Heart right ventricle (tissue), 16 donors: ENCODE measurements around the gene MYO1G. TPM values are rescaled to one million over a fixed set of nuclear protein-coding genes. Genes with fewer than 3 reads are reported as not detected.

Source experiments
- ATAC-seq, 8 donors: fragments of 200-7000 bp; cut with Tn5 transposase; one replicate each; pipeline ENCODE4 v1.9.1; 2020; ENCODE audit warnings: mild to moderate bottlenecking in 8 of 8, moderate library complexity in 8 of 8, moderate number of reproducible peaks in 1 of 8
- DNase-seq, 2 donors: peaks; one replicate each; pipeline ENCODE4 v3.0.0-alpha.2; 2020
- H3K27ac ChIP-seq, 10 donors: fragments of 200-600 bp; sonication (generic) in 2 of 10; one replicate each; pipeline versions ENCODE4 v1.5.0 to v1.8.0; 2020 to 2022; ENCODE audit warnings: mild to moderate bottlenecking in 3 of 10
- H3K27me3 ChIP-seq, 7 donors: fragments of 200-600 bp; one replicate each; pipeline ENCODE4 v1.8.0; 2021 to 2022; ENCODE audit warnings: mild to moderate bottlenecking in 2 of 7
- H3K36me3 ChIP-seq, 9 donors: fragments of 200-600 bp; sonication (generic) in 1 of 9; one replicate each; pipeline versions ENCODE4 v1.5.0 to v1.8.0; 2020 to 2022; ENCODE audit warnings: mild to moderate bottlenecking in 2 of 9
- H3K4me1 ChIP-seq, 9 donors: fragments of 200-600 bp; sonication (generic) in 1 of 9; one replicate each; pipeline versions ENCODE4 v1.5.0 to v1.8.0; 2020 to 2022; ENCODE audit warnings: mild to moderate bottlenecking in 4 of 9
- H3K4me3 ChIP-seq, 10 donors: fragments of 200-600 bp; sonication (generic) in 2 of 10; one replicate each; pipeline versions ENCODE4 v1.5.0 to v1.8.0; 2020 to 2022; ENCODE audit warnings: mild to moderate bottlenecking in 7 of 10, moderate library complexity in 2 of 10
- H3K9me3 ChIP-seq, 11 donors: fragments of 200-600 bp in 10 of 11; sonication (generic) in 2 of 11; one replicate each; pipeline versions ENCODE4 v1.5.0 to v1.8.0; 2013 to 2022; ENCODE audit warnings: mild to moderate bottlenecking in 2 of 11, control low read depth in 1 of 11, moderate library complexity in 1 of 11
- CTCF ChIP-seq, 9 donors: fragments of 200-600 bp; sonication (generic) in 2 of 9; IDR thresholded peaks; one replicate each; pipeline versions ENCODE4 v1.5.0 to v1.8.0; 2021 to 2022; ENCODE audit warnings: antibody characterized with exemption in 9 of 9, mild to moderate bottlenecking in 5 of 9, moderate library complexity in 1 of 9
- WGBS, 2 donors: extraction: QIAGEN DNeasy Blood & Tissue Kit; methylation state at CpG; one replicate each; pipeline ENCODE4 v1.1.7; 2013; ENCODE audit warnings: inconsistent platforms in 1 of 2; 5-methylcytosine and 5-hydroxymethylcytosine counted together
- intact Hi-C, 10 donors: fragments of 100-400 bp; cut with DNase I; formaldehyde crosslinking; loops; one replicate each; pipeline versions ENCODE4 v1.11.1 to v1.14.2; 2022
- polyA plus RNA-seq, 2 donors: library from polyadenylated mRNA; stranded (reverse); fragments of 200-250 nt; gene quantifications; one replicate each; pipeline ENCODE4 v1.2.3, GENCODE V29; 2013
- total RNA-seq, 10 donors: library from RNA; stranded (reverse); fragmentation: NEBNext Ultra II Directional in 3 of 10; extraction: Animal tissue kit (Norgen Biotek cat#: 25700) in 3 of 10; gene quantifications; one replicate each; pipeline versions ENCODE4 v1.2.1 to v1.2.4, GENCODE V29; 2021 to 2023
- donor health status: Arrhythmogenic right ventricular cardiomyopathy.
- donor health status: ischemic (EF 13 %, LVEDD 7.1; RV severe dilation, severe dysfunction).
- donor health status: healthy with polysubstance abuse.
- donor health status: DM: no; HTN: yes; CAD: no.
- donor health status: DM: no; HTN: no; CAD: no.
- donor health status: ischemic (EF 25% LVEDD 6.9; RV normal size, moderate dysfunction).
- donor health status: ischemic (EF 25% LVEDD 5.7; RV mildly dilated, moderate dysfunction).
- donor health status: healthy.
- donor health status: DM: yes; HTN: yes; CAD: no.
- donor health status: Ischemic cardiomyopathy.
- donor health status: ischemic (EF 35%, LVEDD 5.7; RV mildly dilated, moderate dysfunction).
- donor health status: nonischemic (EF 11% LVEDD 7.7; RV severe dilation, severe dysfunction).
- donor health status: DM: yes; HTN: yes; CAD: no.
- donor health status: PGD.
- donor health status: ischemic (EF 29% LVEDD 5.4; RV normal size, mild dysfunction).
- donor health status: nonischemic (EF 23%, LVEDD 6.1; RV moderate dilation, normal function).

Gene MYO1G
- total and polyA plus RNA-seq, 12 donors: 0.30 to 11.0 (median 0.70) TPM

- intact Hi-C loops: no loop called here
- TF ChIP-seq CTCF (IDR thresholded peaks at IDR 0.05): no peak
- ATAC-seq: no peak
- no peak for DNase-seq
- H3K36me3 ChIP-seq: peaks cover 0 to 61% (median 0%) of the 10 kb centered on the region in 9 donors
- 97% methylated on average over 16 of the region's 16 CpGs for WGBS, 2 donors
- H3K9me3 ChIP-seq: no peaks in the 10 kb centered on the region
- H3K4me3 ChIP-seq: no peak overlapping the region
- peaks cover 4 to 19% (median 12%) of the 10 kb centered on the region in 7 donors for H3K27me3 ChIP-seq
- no peak overlapping the region for H3K27ac ChIP-seq
- peaks cover 8 to 13% (median 11%) of the 10 kb centered on the region in 9 donors for H3K4me1 ChIP-seq
Measured at GRCh38 chr7:44965441-44965903, 13.3 kb downstream of the MYO1G start.

- no peak for TF ChIP-seq CTCF (IDR thresholded peaks at IDR 0.05)
- intact Hi-C loops: no loop called here
- no peak for ATAC-seq
- no peak for DNase-seq
- Histone ChIP-seq H3K36me3 (peaks cover 0 to 55% (median 0%) of the 10 kb centered on the region in 9 donors), H3K27ac (no peak overlapping the region), H3K4me3 (no peak overlapping the region), H3K4me1 (peaks cover 8 to 13% (median 11%) of the 10 kb centered on the region in 9 donors), H3K9me3 (no peaks in the 10 kb centered on the region), H3K27me3 (peaks cover 4 to 24% (median 12%) of the 10 kb centered on the region in 7 donors)
- 89 to 95% methylated on average over 13 of the region's 13 CpGs for WGBS, 2 donors
Measured at GRCh38 chr7:44964831-44965440, 13.9 kb downstream of the MYO1G start.

GRCh38 chr7:44964384-44964830 lies 14.4 kb downstream of the MYO1G start:
- H3K36me3 ChIP-seq: peaks cover 0 to 50% (median 0%) of the 10 kb centered on the region in 9 donors
- ATAC-seq: no peak
- H3K4me3 ChIP-seq: no peak overlapping the region
- TF ChIP-seq CTCF (IDR thresholded peaks at IDR 0.05): peak in 2 of 9 donors; percentile 6 to 16
- intact Hi-C loops: no loop called here
- H3K27ac ChIP-seq: no peak overlapping the region
- 80 to 83% methylated on average over 7 of the region's 7 CpGs for WGBS, 2 donors
- H3K9me3 ChIP-seq: no peaks in the 10 kb centered on the region
- H3K4me1 ChIP-seq: peaks cover 8 to 15% (median 11%) of the 10 kb centered on the region in 9 donors
- H3K27me3 ChIP-seq: peaks cover 4 to 27% (median 12%) of the 10 kb centered on the region in 7 donors
- DNase-seq: no peak

GRCh38 chr7:44963364-44964290 lies 15.2 kb downstream of the MYO1G start:
- ATAC-seq: no peak
- no peak overlapping the region for H3K27ac ChIP-seq
- peaks cover 4 to 30% (median 12%) of the 10 kb centered on the region in 7 donors for H3K27me3 ChIP-seq
- peak overlapping the region in 1 of 10 donors; percentile 58 for H3K4me3 ChIP-seq
- TF ChIP-seq CTCF (IDR thresholded peaks at IDR 0.05): no peak
- no peak for DNase-seq
- WGBS, 2 donors: 92 to 93% methylated on average over 24 of the region's 24 CpGs
- peaks cover 8 to 18% (median 11%) of the 10 kb centered on the region in 9 donors for H3K4me1 ChIP-seq
- intact Hi-C loops: no loop called here
- H3K9me3 ChIP-seq: no peaks in the 10 kb centered on the region
- peaks cover 0 to 45% (median 0%) of the 10 kb centered on the region in 9 donors for H3K36me3 ChIP-seq
